ENCODE results near the gene ARL3. TPM values are rescaled to one million over a fixed set of nuclear protein-coding genes. Genes with fewer than 3 reads are reported as not detected.

Gene ARL3
- total RNA-seq, 2 experiments from 2014 or later = 4.7 to 5.2 TPM

GRCh38 chr10:102649797-102650654 is 64.2 kb downstream of the ARL3 start:
- DNase-seq (no peak), ATAC-seq (no peak)
- Mint-ChIP-seq H3K4me1 (ENCODE audit: low read depth) (peaks cover 82% of the 10 kb centered on the region), H3K4me3 (peak overlapping the region; percentile 99), H3K27ac (peak overlapping the region; percentile 92), H3K9me3 (ENCODE audit: insufficient read depth) (no peaks in the 10 kb centered on the region), H3K36me3 (ENCODE audit: low read depth) (peaks cover 50% of the 10 kb centered on the region), H3K27me3 (ENCODE audit: low read depth) (no peaks in the 10 kb centered on the region)
- ChIA-PET CTCF (interaction anchor here (0.7 to 1.7 kb wide), 9 partner anchors 8 to 146 kb away, joined by 3 to 8 read pairs (median 4); partner anchors contain the start of genes ARL3, SFXN2 and SUFU), POLR2A (interaction anchor here (0.6 to 3.0 kb wide), 5 partner anchors 10 to 65 kb away, joined by 3 to 49 read pairs (median 3); partner anchors contain the start of genes ARL3 and SFXN2)

GRCh38 chr10:102648889-102649796 is 65.1 kb downstream of the ARL3 start:
- DNase-seq (peak; percentile 64), ATAC-seq (no peak)
- H3K4me1 Mint-ChIP-seq (ENCODE audit: low read depth) = peaks cover 79% of the 10 kb centered on the region
- POLR2A ChIA-PET = interaction anchor here (0.6 to 4.9 kb wide), 6 partner anchors 11 to 66 kb away, joined by 3 to 49 read pairs (median 4); partner anchors contain the start of genes ARL3 and SFXN2
- no peaks in the 10 kb centered on the region for H3K27me3 Mint-ChIP-seq (ENCODE audit: low read depth)
- peak overlapping the region; percentile 99 for H3K4me3 Mint-ChIP-seq
- peaks cover 45% of the 10 kb centered on the region for H3K36me3 Mint-ChIP-seq (ENCODE audit: low read depth)
- H3K27ac Mint-ChIP-seq = peak overlapping the region; percentile 94
- no peaks in the 10 kb centered on the region for H3K9me3 Mint-ChIP-seq (ENCODE audit: insufficient read depth)
- CTCF ChIA-PET = interaction anchor here (0.7 to 1.7 kb wide), 7 partner anchors 9 to 145 kb away, joined by 3 to 8 read pairs (median 4); partner anchors contain the start of genes ARL3, SFXN2 and SUFU

DNA sequence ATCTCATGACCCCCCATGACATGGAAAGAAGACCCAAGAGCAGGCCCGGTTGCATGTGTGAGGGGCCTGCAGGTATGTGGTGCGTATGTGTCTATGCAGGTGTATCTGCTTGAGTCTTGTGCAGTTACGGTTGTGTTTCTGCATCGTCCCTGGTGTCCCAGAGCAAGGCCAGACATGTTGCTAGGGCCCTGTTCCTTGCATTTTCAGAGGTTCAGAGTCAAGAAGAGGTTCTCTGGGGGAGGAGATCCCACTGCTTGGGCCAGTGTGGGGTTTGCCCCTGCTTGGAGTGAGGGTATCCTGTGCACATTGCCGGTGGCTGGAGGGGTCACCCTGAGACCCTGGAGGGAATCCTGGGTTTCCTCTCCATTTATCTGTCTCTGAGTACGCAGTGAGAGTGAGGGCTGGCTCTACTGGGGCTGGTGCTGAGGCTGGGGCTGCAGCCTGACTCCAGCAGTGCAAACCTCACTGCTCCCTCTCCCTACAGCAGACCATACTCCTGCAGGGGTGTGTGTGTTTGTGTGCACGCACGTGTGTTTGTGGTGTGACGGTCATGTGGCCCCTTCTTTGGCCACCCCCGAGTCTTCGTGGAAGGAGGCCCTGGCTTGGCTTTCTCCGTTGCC is 65.8 kb downstream of the ARL3 start:
- Mint-ChIP-seq H3K9me3 (ENCODE audit: insufficient read depth) (no peaks in the 10 kb centered on the region), H3K4me1 (ENCODE audit: low read depth) (peaks cover 71% of the 10 kb centered on the region), H3K27me3 (ENCODE audit: low read depth) (no peaks in the 10 kb centered on the region), H3K4me3 (peak overlapping the region; percentile 99), H3K36me3 (ENCODE audit: low read depth) (peaks cover 39% of the 10 kb centered on the region), H3K27ac (peak overlapping the region; percentile 94)
- ATAC-seq = no peak
- DNase-seq = no peak
- POLR2A ChIA-PET = interaction anchor here (4.9 kb wide), 1 partner anchor 22 kb away, joined by 35 read pairs; no protein-coding TSS in a partner anchor
- CTCF ChIA-PET = interaction anchor here (4.6 kb wide), 1 partner anchor 64 kb away, joined by 48 read pairs; the partner anchor contains the start of genes ARL3 and SFXN2

- H3K27ac Mint-ChIP-seq = peak overlapping the region; percentile 94
- DNase-seq = no peak
- H3K36me3 Mint-ChIP-seq (ENCODE audit: low read depth) = peaks cover 31% of the 10 kb centered on the region
- peak overlapping the region; percentile 99 for H3K4me3 Mint-ChIP-seq
- CTCF ChIA-PET = interaction anchor here (4.6 kb wide), 1 partner anchor 65 kb away, joined by 48 read pairs; the partner anchor contains the start of genes ARL3 and SFXN2
- H3K9me3 Mint-ChIP-seq (ENCODE audit: insufficient read depth) = no peaks in the 10 kb centered on the region
- POLR2A ChIA-PET = interaction anchor here (1.5 to 4.9 kb wide), 2 partner anchors 10 to 23 kb away, joined by 7 to 35 read pairs; no protein-coding TSS in a partner anchor
- H3K4me1 Mint-ChIP-seq (ENCODE audit: low read depth) = peaks cover 64% of the 10 kb centered on the region
- ATAC-seq = no peak
- no peaks in the 10 kb centered on the region for H3K27me3 Mint-ChIP-seq (ENCODE audit: low read depth)
These were observed 66.5 kb downstream of the ARL3 start for GRCh38 chr10:102647443-102648268.

GRCh38 chr10:102646610-102647442 is 67.4 kb downstream of the ARL3 start:
- POLR2A ChIA-PET = interaction anchor here (0.5 to 4.9 kb wide), 15 partner anchors 7 to 829 kb away, joined by 3 to 44 read pairs (median 6); partner anchors contain the start of genes ACTR1A, ARL3, OGA and SFXN2

GRCh38 chr10:102645741-102646609 is 68.2 kb downstream of the ARL3 start:
- peaks cover 55% of the 10 kb centered on the region for H3K4me1 Mint-ChIP-seq (ENCODE audit: low read depth)
- H3K27me3 Mint-ChIP-seq (ENCODE audit: low read depth) = no peaks in the 10 kb centered on the region
- peak overlapping the region; percentile 99 for H3K4me3 Mint-ChIP-seq
- H3K9me3 Mint-ChIP-seq (ENCODE audit: insufficient read depth) = no peaks in the 10 kb centered on the region
- peak overlapping the region; percentile 94 for H3K27ac Mint-ChIP-seq
- H3K36me3 Mint-ChIP-seq (ENCODE audit: low read depth) = peaks cover 25% of the 10 kb centered on the region
- peak; percentile 84 for DNase-seq
- POLR2A ChIA-PET = interaction anchor here (0.5 to 4.9 kb wide), 19 partner anchors 8 to 828 kb away, joined by 3 to 44 read pairs (median 4); partner anchors contain the start of genes ACTR1A, ARL3, NFKB2 and OGA
- CTCF ChIA-PET = interaction anchor here (1.0 to 4.6 kb wide), 10 partner anchors 13 to 143 kb away, joined by 3 to 51 read pairs (median 4); partner anchors contain the start of genes ACTR1A, ARL3 and SFXN2
- ATAC-seq = peak; percentile 35

More at GRCh38 chr10:102646610-102647442, 67.4 kb downstream of the ARL3 start:
- H3K9me3 Mint-ChIP-seq (ENCODE audit: insufficient read depth) = no peaks in the 10 kb centered on the region
- peaks cover 58% of the 10 kb centered on the region for H3K4me1 Mint-ChIP-seq (ENCODE audit: low read depth)
- DNase-seq (peak; percentile 58), ATAC-seq (no peak)
- H3K27ac Mint-ChIP-seq = peak overlapping the region; percentile 94
- peak overlapping the region; percentile 99 for H3K4me3 Mint-ChIP-seq
- CTCF ChIA-PET = interaction anchor here (1.0 to 4.6 kb wide), 8 partner anchors 12 to 144 kb away, joined by 3 to 51 read pairs (median 16); partner anchors contain the start of genes ACTR1A, ARL3 and SFXN2
- no peaks in the 10 kb centered on the region for H3K27me3 Mint-ChIP-seq (ENCODE audit: low read depth)
- peaks cover 25% of the 10 kb centered on the region for H3K36me3 Mint-ChIP-seq (ENCODE audit: low read depth)

GRCh38 chr10:102645388-102645740 is 68.8 kb downstream of the ARL3 start:
- Mint-ChIP-seq H3K27me3 (ENCODE audit: low read depth) (no peaks in the 10 kb centered on the region), H3K4me3 (peak overlapping the region; percentile 99), H3K27ac (peak overlapping the region; percentile 94), H3K36me3 (ENCODE audit: low read depth) (peaks cover 25% of the 10 kb centered on the region), H3K9me3 (ENCODE audit: insufficient read depth) (no peaks in the 10 kb centered on the region), H3K4me1 (ENCODE audit: low read depth) (peaks cover 48% of the 10 kb centered on the region)
- CTCF ChIA-PET = interaction anchor here (1.1 to 4.6 kb wide), 11 partner anchors 10 to 167 kb away, joined by 3 to 51 read pairs (median 6); partner anchors contain the start of genes ACTR1A, ARL3 and SFXN2
- no peak for ATAC-seq
- peak; percentile 55 for DNase-seq
- POLR2A ChIA-PET = interaction anchor here (0.7 to 4.9 kb wide), 15 partner anchors 9 to 471 kb away, joined by 3 to 44 read pairs (median 4); partner anchors contain the start of genes ACTR1A, ARL3, NFKB2 and SFXN2

DNA sequence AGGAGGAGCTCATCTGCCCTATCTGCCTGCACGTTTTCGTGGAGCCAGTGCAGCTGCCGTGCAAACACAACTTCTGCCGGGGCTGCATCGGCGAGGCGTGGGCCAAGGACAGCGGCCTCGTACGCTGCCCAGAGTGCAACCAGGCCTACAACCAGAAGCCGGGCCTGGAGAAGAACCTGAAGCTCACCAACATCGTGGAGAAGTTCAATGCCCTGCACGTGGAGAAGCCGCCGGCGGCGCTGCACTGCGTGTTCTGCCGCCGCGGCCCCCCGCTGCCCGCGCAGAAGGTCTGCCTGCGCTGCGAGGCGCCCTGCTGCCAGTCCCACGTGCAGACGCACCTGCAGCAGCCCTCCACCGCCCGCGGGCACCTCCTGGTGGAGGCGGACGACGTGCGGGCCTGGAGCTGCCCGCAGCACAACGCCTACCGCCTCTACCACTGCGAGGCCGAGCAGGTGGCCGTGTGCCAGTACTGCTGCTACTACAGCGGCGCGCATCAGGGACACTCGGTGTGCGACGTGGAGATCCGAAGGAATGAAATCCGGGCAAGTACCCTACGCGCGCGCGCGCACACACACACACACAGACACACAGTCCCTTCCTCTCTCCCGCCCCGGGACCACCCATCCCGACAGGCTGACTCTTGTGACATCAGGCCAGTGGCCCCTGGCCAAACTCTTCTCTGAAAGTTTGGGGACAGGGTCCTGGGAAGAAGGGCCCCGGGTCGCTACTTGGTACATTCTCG is 69.4 kb downstream of the ARL3 start:
- POLR2A ChIA-PET = interaction anchor here (0.7 to 4.9 kb wide), 15 partner anchors 9 to 547 kb away, joined by 3 to 44 read pairs (median 4); partner anchors contain the start of genes ARL3, NFKB2 and SFXN2
- DNase-seq (peak; percentile 83), ATAC-seq (peak; percentile 38)
- CTCF ChIA-PET = interaction anchor here (1.1 to 4.6 kb wide), 15 partner anchors 9 to 166 kb away, joined by 3 to 51 read pairs (median 4); partner anchors contain the start of genes ARL3, SFXN2, SUFU and WBP1L
- peak overlapping the region; percentile 94 for H3K27ac Mint-ChIP-seq
- H3K27me3 Mint-ChIP-seq (ENCODE audit: low read depth) = no peaks in the 10 kb centered on the region
- H3K4me3 Mint-ChIP-seq = peak overlapping the region; percentile 99
- no peaks in the 10 kb centered on the region for H3K9me3 Mint-ChIP-seq (ENCODE audit: insufficient read depth)
- peaks cover 25% of the 10 kb centered on the region for H3K36me3 Mint-ChIP-seq (ENCODE audit: low read depth)
- H3K4me1 Mint-ChIP-seq (ENCODE audit: low read depth) = peaks cover 45% of the 10 kb centered on the region

Data from activated CD8-positive, alpha-beta T cell treated with anti-CD3 and anti-CD28 coated beads, Interleukin-2, amount 10 ng/mL, durations not matched to agents 7 days and 5 days (primary cell).